T-cell (primary cell): Measurements from ENCODE around the gene EID2B. TPM values are rescaled to one million over a fixed set of nuclear protein-coding genes. Genes with fewer than 3 reads are reported as not detected.

Experiments used
- ATAC-seq, 4 experiments: fragments of 200-7000 bp in 3 of 4; fragments of 150-1000 bp in 1 of 4; cut with Tn5 transposase; replicated peaks in 1 of 4; 1 replicate in 3 of 4; 2 replicates in 1 of 4; pipeline ENCODE4 v1.10.0; 2021; ENCODE audit warnings: moderate library complexity in 3 of 4, mild to moderate bottlenecking in 2 of 4, moderate number of reproducible peaks in 1 of 4
- CTCF ChIA-PET, 2 donors: fragments of 300-600 bp; sonication (Branson Sonifier 250); formaldehyde crosslinking; loops; one replicate each; lab custom pipeline; 2022; ENCODE audit warnings: antibody characterized with exemption in 2 of 2; lab: Charles Lee
- POLR2A ChIA-PET, 2 donors: fragments of 300-600 bp; sonication (Branson Sonifier 250); formaldehyde crosslinking; loops; one replicate each; lab custom pipeline; 2022; ENCODE audit warnings: antibody characterized with exemption in 2 of 2; lab: Charles Lee
- DNase-seq, 35 experiments: peaks; one replicate each; pipeline versions ENCODE4 v3.0.0 to v3.0.0-alpha.2; 2013 to 2023
- H3K27ac ChIP-seq: one replicate; pipeline ENCODE4 v1.5.1; 2013; ENCODE audit warnings: low read length
- H3K27me3 ChIP-seq, 2 experiments: replicated peaks in 1 of 2; 1 replicate in 1 of 2; 2 replicates in 1 of 2; pipeline versions ENCODE4 v1.6.1 to v1.7.0; 2013; ENCODE audit warnings: low read length in 1 of 2, mixed read lengths in 1 of 2; ENCODE audit not compliant: control insufficient read depth in 2 of 2, insufficient read depth in 2 of 2; ENCODE audit errors: extremely low read depth in 1 of 2
- H3K36me3 ChIP-seq, 2 donors: 1 replicate in 1 of 2; 2 replicates in 1 of 2; pipeline versions ENCODE4 v1.6.1 to v1.7.0; 2013; ENCODE audit warnings: low read length in 1 of 2; ENCODE audit not compliant: control insufficient read depth in 2 of 2, insufficient read depth in 1 of 2; ENCODE audit errors: extremely low read depth in 1 of 2
- H3K4me1 ChIP-seq, 2 experiments: 1 replicate in 1 of 2; 2 replicates in 1 of 2; pipeline versions ENCODE4 v1.6.1 to v1.7.0; 2013; ENCODE audit warnings: low read length in 2 of 2, mixed read lengths in 1 of 2; ENCODE audit not compliant: insufficient read depth in 2 of 2, control insufficient read depth in 1 of 2; ENCODE audit errors: extremely low read depth in 1 of 2
- H3K4me3 ChIP-seq, 2 donors: 1 replicate in 1 of 2; 2 replicates in 1 of 2; pipeline versions ENCODE4 v1.5.1 to v1.7.0; 2013; ENCODE audit warnings: mild to moderate bottlenecking in 2 of 2, low read length in 1 of 2, moderate library complexity in 1 of 2; ENCODE audit not compliant: control insufficient read depth in 1 of 2; ENCODE audit errors: extremely low read depth in 1 of 2
- H3K9me3 ChIP-seq: 2 replicates; pipeline ENCODE4 v1.7.0; 2013
- H3K27ac Mint-ChIP-seq, 2 donors: one replicate each; pipeline ENCODE4 v1.8.0; 2020 to 2021; ENCODE audit warnings: mild to moderate bottlenecking in 2 of 2, mixed read lengths in 2 of 2
- H3K27me3 Mint-ChIP-seq, 2 donors: one replicate each; pipeline ENCODE4 v1.8.0; 2021 to 2022; ENCODE audit warnings: mixed read lengths in 2 of 2
- H3K36me3 Mint-ChIP-seq: one replicate; pipeline ENCODE4 v1.8.0; 2021; ENCODE audit warnings: mixed read lengths
- H3K4me1 Mint-ChIP-seq, 3 donors: one replicate each; pipeline ENCODE4 v1.8.0; 2020 to 2022; ENCODE audit warnings: mixed read lengths in 3 of 3, mild to moderate bottlenecking in 1 of 3
- H3K4me3 Mint-ChIP-seq, 3 donors: one replicate each; pipeline ENCODE4 v1.8.0; 2020 to 2022; ENCODE audit warnings: mild to moderate bottlenecking in 3 of 3, mixed read lengths in 3 of 3, moderate library complexity in 3 of 3
- H3K9me3 Mint-ChIP-seq, 3 donors: one replicate each; pipeline ENCODE4 v1.8.0; 2020 to 2022; ENCODE audit warnings: mixed read lengths in 3 of 3
- WGBS: methylation state at CpG from one replicate; pipeline ENCODE4 v1.1.5; 2013; ENCODE audit warnings: missing lambda C conversion rate; ENCODE audit not compliant: insufficient coverage; 5-methylcytosine and 5-hydroxymethylcytosine counted together
- total RNA-seq, 35 experiments: library from RNA in 6 of 35; stranded (reverse) in 6 of 35; fragments of 120-200 nt in 1 of 35; gene quantifications; one replicate each; pipeline versions ENCODE4 v1.2.1 to v1.2.4 and lab custom pipeline; 2013 to 2026

EID2B gene
- total RNA-seq, 5 donors from 2014 or later (not counting 1 experiment from before 2014, with no cell fraction given), result 4.1 to 6.3 (median 5.8) TPM

- Mint-ChIP-seq H3K9me3 (no peaks in the 10 kb centered on the region), H3K36me3 (no peaks in the 10 kb centered on the region), H3K4me3 (peak overlapping the region; percentile 29 to 45 (median 42)), H3K27ac (peak overlapping the region; percentile 71 to 86), H3K27me3 (no peaks in the 10 kb centered on the region), H3K4me1 (peaks cover 58 to 65% (median 61%) of the 10 kb centered on the region in 3 donors)
- peak in 1 of 35 experiments; percentile 47 for DNase-seq
- peak; percentile 44 to 78 (median 68) for ATAC-seq
- CTCF ChIA-PET, result interaction anchor here in 1 of 2 donors (0.6 to 1.3 kb wide), 2 partner anchors 12 to 528 kb away, joined by 3 to 4 read pairs; partner anchors contain the start of gene EID2B
- no peaks in the 10 kb centered on the region for H3K27me3 ChIP-seq
- H3K36me3 ChIP-seq, result no peaks in the 10 kb centered on the region
- H3K4me1 ChIP-seq, result peaks cover 18 to 32% of the 10 kb centered on the region in 2 experiments
- POLR2A ChIA-PET, result interaction anchor here in 1 of 2 donors (0.6 kb wide), 1 partner anchor 274 kb away, joined by 3 read pairs; no protein-coding TSS in a partner anchor
- WGBS, result 0% methylated on average over 1 of the region's 1 CpG
- no peak overlapping the region for H3K4me3 ChIP-seq
- H3K27ac ChIP-seq, result peak overlapping the region; percentile 24
- H3K9me3 ChIP-seq, result no peaks in the 10 kb centered on the region
Measured at GRCh38 chr19:39544911-39545310, 12.3 kb upstream of the EID2B start.

- Mint-ChIP-seq H3K27ac (peak overlapping the region; percentile 71 to 86), H3K4me1 (peaks cover 58 to 65% (median 63%) of the 10 kb centered on the region in 3 donors), H3K36me3 (no peaks in the 10 kb centered on the region), H3K27me3 (no peaks in the 10 kb centered on the region), H3K9me3 (no peaks in the 10 kb centered on the region), H3K4me3 (peak overlapping the region; percentile 29 to 45 (median 42))
- Histone ChIP-seq H3K27me3 (no peaks in the 10 kb centered on the region), H3K4me3 (no peak overlapping the region), H3K9me3 (no peaks in the 10 kb centered on the region), H3K36me3 (no peaks in the 10 kb centered on the region), H3K4me1 (peaks cover 18 to 33% of the 10 kb centered on the region in 2 experiments), H3K27ac (peak overlapping the region; percentile 24)
- ATAC-seq (peak in 3 of 4 experiments; percentile 1 to 31 (median 25)), DNase-seq (peak in 1 of 35 experiments; percentile 18)
- WGBS, result 87% methylated on average over 6 of the region's 7 CpGs
- CTCF ChIA-PET, result interaction anchor here (0.6 to 1.3 kb wide), 3 partner anchors 12 to 1314 kb away, joined by 3 to 4 read pairs (median 3); partner anchors contain the start of gene EID2B (in 1 of the 2)
- POLR2A ChIA-PET, result no interaction called here
Measured at GRCh38 chr19:39544226-39544903, 11.7 kb upstream of the EID2B start.

GRCh38 chr19:39543477-39543857 is 10.8 kb upstream of the EID2B start:
- ATAC-seq (no peak), DNase-seq (no peak)
- Mint-ChIP-seq H3K4me1 (peaks cover 65 to 74% (median 70%) of the 10 kb centered on the region in 3 donors), H3K4me3 (no peak overlapping the region), H3K27me3 (no peaks in the 10 kb centered on the region), H3K27ac (peak overlapping the region in 1 of 2 donors; percentile 86), H3K36me3 (no peaks in the 10 kb centered on the region), H3K9me3 (no peaks in the 10 kb centered on the region)
- POLR2A ChIA-PET, result no interaction called here
- peaks cover 27 to 35% of the 10 kb centered on the region in 2 experiments for H3K4me1 ChIP-seq
- H3K27ac ChIP-seq, result no peak overlapping the region
- no peaks in the 10 kb centered on the region for H3K36me3 ChIP-seq
- H3K4me3 ChIP-seq, result no peak overlapping the region
- no peaks in the 10 kb centered on the region for H3K27me3 ChIP-seq
- CTCF ChIA-PET, result no interaction called here
- 100% methylated on average over 2 of the region's 3 CpGs for WGBS
- no peaks in the 10 kb centered on the region for H3K9me3 ChIP-seq

GRCh38 chr19:39542206-39542605 is 9.6 kb upstream of the EID2B start:
- CTCF ChIA-PET, result interaction anchor here in 1 of 2 donors (0.6 kb wide), 1 partner anchor 424 kb away, joined by 3 read pairs; no protein-coding TSS in a partner anchor
- no peak for ATAC-seq
- WGBS, result no CpG with 5 or more reads among the region's 2 CpGs
- peaks cover 31 to 35% of the 10 kb centered on the region in 2 experiments for H3K4me1 ChIP-seq
- DNase-seq, result no peak
- no peaks in the 10 kb centered on the region for H3K36me3 ChIP-seq
- Mint-ChIP-seq H3K4me1 (peaks cover 74 to 82% (median 80%) of the 10 kb centered on the region in 3 donors), H3K27ac (peak overlapping the region; percentile 73 to 83), H3K9me3 (no peaks in the 10 kb centered on the region), H3K4me3 (peak overlapping the region in 1 of 3 donors; percentile 27), H3K36me3 (no peaks in the 10 kb centered on the region), H3K27me3 (no peaks in the 10 kb centered on the region)
- H3K27ac ChIP-seq, result no peak overlapping the region
- POLR2A ChIA-PET, result interaction anchor here in 1 of 2 donors (0.6 kb wide), 1 partner anchor 71 kb away, joined by 3 read pairs; no protein-coding TSS in a partner anchor
- H3K4me3 ChIP-seq, result no peak overlapping the region
- no peaks in the 10 kb centered on the region for H3K27me3 ChIP-seq
- H3K9me3 ChIP-seq, result no peaks in the 10 kb centered on the region

GRCh38 chr19:39540333-39540673 is 7.7 kb upstream of the EID2B start:
- no peaks in the 10 kb centered on the region for H3K27me3 Mint-ChIP-seq
- peak overlapping the region; percentile 96 to 98 for H3K27ac Mint-ChIP-seq
- Histone ChIP-seq H3K36me3 (no peaks in the 10 kb centered on the region), H3K27ac (peak overlapping the region; percentile 93), H3K4me3 (peak overlapping the region; percentile 78 to 91), H3K4me1 (peaks cover 23 to 28% of the 10 kb centered on the region in 2 experiments), H3K27me3 (no peaks in the 10 kb centered on the region), H3K9me3 (no peaks in the 10 kb centered on the region)
- ATAC-seq (no peak), DNase-seq (no peak)
- POLR2A ChIA-PET, result no interaction called here
- WGBS, result no CpG with 5 or more reads among the region's 10 CpGs
- H3K36me3 Mint-ChIP-seq, result no peaks in the 10 kb centered on the region
- no peaks in the 10 kb centered on the region for H3K9me3 Mint-ChIP-seq
- CTCF ChIA-PET, result interaction anchor here in 1 of 2 donors (0.6 to 1.0 kb wide), 2 partner anchors 59 to 134 kb away, joined by 3 read pairs; partner anchors contain the start of gene TIMM50
- H3K4me3 Mint-ChIP-seq, result peak overlapping the region; percentile 93 to 94 (median 94)
- peaks cover 69 to 80% (median 70%) of the 10 kb centered on the region in 3 donors for H3K4me1 Mint-ChIP-seq
